ENCODE data around the gene DRG2.

Gene DRG2

DNA sequence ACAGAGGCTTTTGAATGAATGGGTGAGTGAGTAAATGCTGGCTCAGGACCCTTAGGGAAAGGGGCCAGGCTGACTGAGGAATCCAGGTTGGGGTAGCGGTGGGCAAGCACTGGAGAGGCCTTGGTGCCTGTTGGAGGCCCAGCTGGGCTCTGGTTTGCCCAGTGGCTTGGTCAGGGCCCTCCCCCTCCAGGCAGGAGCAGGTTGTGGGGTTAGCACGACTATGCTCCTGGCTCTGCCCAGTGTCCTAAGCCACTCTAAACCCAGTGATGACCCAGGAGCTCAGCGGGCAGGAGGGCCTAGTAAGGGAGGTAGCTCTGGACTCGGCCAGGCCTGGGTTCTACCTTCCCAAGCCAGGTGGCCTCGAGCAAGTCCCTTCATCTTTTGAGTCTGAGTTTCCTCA lies 28.3 kb downstream of the DRG2 start:
- DNase-seq (ENCODE audit: low read depth), result no peak

DNA sequence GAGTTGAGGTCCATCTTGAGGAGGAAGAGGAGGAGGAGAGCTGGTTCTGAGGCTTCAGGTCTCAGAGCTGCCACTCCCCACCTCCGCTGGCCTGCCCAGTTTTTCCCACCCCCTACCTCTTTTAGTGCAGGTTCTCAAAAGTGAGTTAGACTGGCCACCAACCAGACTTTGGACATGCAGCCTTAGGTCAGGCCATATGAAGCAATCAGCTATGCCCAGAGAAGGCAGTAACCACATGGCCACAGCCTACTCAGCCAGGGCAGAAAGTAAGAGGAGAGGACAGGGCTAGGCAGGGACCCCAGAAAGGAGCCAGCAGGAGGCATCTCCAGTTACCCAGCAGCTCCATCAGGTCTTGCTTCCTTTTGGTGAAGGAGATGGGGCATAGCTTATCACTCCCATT lies 29.8 kb downstream of the DRG2 start:
- DNase-seq (ENCODE audit: low read depth), result no peak

DNA sequence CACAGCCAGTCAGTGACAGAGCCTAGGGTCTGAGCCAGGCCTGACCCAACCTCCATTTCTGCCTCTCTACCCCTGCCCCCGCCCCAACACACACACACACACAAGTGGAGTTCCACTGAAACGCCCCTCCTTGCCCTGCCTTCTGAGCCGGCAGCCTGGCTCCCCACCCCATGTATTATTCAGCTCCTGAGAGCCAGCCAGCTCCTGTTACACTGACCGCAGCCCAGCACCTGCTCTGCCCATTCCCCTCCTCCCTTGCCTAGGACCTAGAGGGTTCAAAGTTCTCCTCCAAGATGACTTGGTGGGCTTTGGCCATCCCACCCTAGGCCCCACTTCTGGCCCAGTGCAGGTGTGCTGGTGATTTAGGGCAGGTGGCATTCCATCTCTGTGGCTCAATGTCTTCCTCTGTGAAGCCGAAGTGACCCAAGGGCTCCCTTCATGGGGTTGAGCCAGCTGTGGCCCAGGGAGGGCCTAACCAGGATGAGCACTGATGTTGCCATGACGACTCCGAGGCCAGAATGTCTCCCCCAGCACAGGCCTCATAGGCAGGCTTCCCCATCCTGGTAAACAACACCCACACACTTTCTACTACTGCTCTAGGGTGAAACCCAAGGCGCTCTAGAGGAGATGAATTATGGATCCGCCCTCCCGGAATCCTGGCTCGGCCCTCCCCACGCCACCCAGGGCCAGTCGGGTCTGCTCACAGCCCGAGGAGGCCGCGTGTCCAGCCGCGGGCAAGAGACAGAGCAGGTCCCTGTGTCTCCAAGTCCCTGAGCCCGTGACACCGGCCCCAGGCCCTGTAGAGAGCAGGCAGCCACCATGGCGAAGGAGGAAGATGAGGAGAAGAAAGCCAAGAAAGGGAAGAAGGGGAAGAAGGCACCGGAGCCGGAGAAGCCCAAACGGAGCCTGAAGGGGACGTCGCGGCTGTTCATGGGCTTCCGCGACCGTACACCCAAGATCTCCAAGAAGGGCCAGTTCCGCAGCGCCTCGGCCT lies 30.5 kb downstream of the DRG2 start:
- DNase-seq (ENCODE audit: low read depth), result no peak

DNA sequence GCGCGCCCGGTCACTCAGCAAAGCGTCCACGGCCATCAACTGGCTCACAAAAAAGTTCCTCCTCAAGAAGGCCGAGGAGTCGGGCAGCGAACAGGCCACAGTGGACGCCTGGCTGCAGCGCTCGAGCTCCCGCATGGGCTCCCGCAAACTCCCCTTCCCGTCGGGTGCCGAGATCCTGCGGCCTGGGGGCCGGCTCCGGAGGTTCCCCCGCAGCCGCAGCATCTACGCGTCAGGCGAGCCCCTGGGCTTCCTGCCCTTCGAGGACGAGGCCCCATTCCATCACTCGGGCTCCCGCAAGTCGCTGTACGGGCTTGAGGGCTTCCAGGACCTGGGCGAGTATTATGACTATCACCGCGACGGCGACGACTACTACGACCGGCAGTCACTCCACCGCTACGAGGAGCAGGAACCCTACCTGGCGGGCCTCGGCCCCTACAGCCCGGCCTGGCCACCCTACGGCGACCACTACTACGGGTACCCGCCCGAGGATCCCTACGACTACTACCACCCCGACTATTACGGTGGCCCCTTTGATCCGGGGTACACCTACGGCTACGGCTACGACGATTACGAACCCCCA lies 31.5 kb downstream of the DRG2 start:
- DNase-seq (ENCODE audit: low read depth), result no peak

DNA sequence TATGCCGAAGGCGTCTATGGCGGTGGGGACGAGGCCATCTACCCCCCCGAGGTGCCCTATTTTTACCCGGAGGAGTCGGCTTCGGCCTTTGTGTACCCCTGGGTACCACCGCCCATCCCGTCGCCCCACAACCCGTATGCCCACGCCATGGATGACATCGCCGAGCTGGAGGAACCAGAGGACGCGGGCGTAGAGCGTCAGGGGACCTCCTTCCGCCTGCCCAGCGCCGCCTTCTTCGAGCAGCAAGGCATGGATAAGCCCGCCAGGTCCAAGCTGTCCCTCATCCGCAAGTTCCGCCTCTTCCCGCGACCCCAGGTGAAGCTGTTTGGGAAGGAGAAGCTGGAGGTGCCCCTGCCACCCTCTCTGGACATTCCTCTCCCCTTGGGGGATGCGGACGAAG lies 32.2 kb downstream of the DRG2 start:
- DNase-seq (ENCODE audit: low read depth), result no peak

DNA sequence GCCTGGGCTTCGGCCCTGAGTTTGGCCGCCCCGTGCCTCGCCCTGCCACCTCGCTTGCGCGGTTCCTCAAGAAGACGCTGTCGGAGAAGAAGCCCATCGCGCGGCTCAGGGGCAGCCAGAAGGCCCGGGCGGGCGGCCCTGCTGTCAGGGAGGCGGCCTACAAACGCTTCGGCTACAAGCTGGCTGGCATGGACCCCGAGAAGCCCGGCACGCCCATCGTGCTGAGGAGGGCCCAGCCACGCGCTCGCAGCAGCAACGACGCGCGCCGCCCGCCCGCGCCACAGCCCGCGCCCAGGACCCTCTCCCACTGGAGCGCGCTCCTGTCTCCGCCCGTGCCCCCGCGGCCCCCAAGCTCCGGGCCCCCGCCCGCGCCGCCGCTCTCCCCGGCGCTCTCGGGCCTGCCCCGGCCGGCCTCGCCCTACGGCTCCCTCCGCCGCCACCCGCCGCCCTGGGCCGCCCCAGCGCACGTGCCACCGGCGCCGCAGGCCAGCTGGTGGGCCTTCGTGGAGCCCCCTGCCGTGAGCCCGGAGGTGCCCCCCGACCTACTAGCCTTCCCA lies 32.8 kb downstream of the DRG2 start:
- no peak for DNase-seq (ENCODE audit: low read depth)

DNA sequence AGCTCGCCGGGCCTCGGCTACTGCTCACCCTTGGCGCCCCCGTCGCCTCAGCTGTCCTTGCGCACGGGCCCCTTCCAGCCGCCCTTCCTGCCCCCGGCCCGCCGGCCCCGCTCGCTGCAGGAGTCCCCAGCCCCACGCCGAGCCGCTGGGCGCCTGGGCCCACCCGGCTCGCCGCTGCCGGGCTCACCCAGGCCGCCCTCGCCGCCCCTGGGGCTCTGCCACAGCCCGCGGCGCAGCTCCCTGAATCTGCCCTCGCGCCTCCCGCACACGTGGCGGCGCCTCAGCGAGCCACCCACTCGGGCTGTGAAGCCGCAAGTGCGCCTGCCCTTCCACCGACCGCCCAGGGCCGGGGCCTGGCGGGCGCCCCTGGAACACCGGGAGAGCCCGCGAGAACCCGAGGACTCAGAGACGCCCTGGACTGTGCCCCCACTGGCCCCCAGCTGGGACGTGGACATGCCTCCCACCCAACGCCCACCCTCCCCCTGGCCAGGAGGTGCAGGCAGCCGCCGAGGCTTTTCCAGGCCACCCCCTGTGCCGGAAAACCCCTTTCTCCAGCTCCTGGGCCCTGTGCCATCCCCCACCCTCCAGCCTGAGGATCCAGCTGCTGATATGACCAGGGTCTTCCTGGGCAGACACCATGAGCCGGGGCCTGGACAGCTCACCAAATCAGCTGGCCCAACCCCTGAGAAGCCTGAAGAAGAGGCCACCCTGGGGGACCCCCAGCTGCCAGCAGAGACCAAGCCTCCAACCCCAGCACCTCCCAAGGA lies 33.6 kb downstream of the DRG2 start:
- no peak for DNase-seq (ENCODE audit: low read depth)

DNA sequence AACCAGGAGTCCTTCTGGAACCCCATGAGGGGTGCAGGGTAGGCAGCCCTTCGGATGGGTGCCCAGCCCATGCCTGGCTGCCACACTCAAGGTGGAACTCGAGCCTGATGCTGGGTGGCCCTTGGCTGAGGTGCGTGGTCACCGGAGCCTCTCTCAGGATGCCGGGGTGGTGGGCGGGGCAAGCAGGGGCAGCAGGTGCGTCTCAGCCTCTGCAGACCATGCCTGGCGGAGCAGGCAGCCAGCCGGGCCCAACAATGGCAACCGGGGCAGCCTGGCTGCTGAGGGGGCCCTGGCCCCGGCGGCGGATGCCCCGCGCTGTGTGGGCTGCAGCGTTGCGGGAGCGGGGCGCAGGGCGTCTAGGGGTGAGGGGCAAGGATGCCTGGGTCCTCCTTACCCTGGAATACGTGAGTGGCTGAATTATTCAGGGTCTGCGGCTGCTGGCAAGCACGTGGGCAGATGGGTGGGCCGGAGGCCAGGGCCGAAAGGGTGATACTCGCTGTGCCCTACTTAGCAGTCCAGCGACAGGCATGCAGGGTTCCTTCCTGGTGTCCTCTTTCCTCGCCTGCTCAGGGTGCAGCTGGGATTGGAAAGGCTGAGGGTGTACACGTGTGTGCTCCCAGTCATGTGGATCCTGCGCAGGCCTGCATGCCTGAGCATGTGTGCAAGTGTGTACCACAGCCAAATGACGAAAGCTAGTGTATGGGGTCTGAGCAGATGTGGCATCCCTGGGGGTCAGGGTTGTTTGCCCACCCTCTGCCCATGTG lies 35.4 kb downstream of the DRG2 start:
- DNase-seq (ENCODE audit: low read depth), result no peak

DNA sequence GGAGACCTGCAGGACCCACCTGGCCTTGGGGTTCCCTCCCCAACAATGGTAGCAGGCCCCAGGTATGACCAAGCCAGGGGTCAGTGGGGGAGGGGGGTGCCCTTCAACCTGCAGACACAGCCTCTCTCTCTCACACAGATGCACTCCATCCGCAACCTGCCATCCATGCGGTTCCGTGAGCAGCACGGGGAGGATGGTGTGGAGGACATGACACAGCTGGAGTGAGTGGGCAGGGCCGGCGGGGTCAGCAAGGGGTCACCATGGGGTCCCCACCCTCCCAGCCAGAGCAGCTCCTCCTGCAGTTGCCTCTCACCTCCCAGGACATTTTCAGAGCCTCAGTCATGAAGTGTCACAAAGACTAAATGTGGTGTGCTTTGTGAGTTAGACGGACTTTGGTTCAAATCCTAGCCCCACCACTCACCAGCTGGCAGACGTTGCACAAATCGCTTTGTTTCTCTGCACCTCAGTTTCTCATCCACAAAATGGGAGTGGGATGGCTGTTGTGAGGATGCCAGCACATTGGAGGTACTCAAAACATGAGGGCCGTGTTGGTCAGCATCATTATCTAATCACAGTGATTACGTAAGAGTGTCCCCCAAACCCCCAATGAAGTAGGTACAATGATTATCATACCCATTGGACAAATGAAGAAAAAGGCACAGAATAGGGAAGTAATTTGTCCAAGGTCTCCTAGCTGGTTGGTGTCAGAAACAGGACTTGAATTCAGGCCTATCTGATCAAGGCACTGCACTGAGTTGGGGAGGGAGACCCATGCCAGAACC lies 36.8 kb downstream of the DRG2 start:
- no peak for DNase-seq (ENCODE audit: low read depth)

DNA sequence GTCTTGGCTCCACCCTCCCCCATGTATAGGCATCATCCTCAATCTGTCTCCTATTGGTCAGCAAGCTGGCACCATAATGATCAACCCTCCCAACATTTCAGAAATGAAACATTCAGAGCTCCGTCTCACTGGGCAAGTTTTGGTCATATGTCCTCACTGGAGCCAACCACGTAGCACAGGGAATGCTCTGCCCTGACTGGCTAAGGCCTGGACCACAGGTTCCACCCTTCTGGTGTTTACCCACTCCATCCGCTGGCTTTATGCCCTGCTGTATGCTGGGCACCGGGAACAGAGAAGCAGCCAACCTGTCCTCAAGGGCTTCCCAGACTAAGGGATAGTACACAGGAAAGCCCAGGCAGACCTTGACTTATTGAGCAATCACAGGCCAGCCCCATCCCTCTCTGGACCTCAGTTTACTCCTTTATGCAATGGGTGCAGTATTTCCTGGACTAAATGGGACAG lies 41.3 kb downstream of the DRG2 start:
- DNase-seq (ENCODE audit: low read depth), result peak; percentile 60

DNA sequence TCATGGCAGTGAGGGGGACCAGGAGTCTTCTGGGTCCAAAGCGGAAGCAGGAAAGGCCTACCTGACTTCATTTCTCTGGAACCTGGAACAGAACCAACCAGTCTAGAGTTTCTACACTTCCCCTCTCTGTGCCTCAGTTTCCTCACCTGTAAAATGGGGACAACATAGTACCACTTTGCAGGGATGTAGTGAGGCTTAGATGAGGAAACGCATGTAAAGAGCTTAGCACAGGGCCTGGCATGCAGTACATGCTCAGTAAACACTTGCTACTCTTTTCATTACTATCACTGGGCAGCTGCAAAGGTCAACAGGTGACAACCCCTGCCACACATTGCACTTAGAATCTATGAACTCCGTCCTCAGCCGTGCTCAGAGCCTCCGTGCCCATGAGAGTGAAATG lies 45.0 kb downstream of the DRG2 start:
- no peak for DNase-seq (ENCODE audit: low read depth)

DNA sequence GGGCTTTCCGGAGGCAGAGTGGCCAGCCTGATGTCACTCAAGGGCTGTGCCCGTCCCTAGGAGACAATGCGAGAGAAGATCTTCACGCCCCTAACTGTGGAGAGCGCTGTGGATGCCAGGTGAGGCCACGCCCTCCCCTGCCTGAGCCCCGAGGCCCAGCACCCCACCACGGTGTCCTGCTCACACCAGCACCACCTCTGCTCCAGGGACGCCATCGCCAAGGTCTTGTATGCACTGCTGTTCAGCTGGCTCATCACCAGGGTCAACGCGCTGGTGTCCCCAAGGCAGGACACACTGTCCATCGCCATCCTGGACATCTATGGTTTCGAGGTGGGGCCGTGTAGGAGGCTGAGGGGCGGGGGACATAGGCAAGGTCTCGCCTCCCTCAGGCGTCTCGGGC lies 48.6 kb downstream of the DRG2 start:
- DNase-seq (ENCODE audit: low read depth), result no peak

DNA sequence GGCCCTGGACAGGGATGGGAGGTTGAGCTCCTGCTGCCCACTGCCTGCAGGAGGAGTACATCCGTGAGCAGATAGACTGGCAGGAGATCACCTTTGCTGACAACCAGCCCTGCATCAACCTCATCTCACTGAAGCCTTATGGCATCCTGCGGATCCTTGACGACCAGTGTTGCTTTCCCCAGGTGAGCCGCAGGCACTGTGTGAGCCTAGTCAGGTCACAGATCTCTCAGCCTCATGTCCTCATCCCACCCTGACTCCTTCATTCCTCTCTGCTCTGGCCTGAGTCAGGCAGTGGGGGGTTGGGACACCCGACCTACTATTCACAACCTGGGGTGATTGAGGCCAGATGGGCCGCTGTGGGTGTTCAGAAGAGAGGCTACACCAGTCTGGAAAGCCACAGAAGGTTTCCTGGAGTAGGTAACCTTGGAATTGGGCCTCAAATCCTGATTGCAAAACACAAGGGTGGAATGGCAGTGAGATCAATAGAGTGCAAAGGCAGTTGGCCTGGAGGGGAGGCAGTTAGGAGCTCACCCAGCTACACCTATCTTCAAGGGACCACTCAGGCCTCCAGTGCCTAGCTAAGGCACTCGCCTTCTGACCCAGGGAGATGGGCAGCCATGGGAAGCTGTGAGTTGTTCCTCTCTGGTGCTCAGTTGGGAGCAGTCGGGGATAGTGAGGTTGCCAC lies 50.5 kb downstream of the DRG2 start:
- no peak for DNase-seq (ENCODE audit: low read depth)

DNA sequence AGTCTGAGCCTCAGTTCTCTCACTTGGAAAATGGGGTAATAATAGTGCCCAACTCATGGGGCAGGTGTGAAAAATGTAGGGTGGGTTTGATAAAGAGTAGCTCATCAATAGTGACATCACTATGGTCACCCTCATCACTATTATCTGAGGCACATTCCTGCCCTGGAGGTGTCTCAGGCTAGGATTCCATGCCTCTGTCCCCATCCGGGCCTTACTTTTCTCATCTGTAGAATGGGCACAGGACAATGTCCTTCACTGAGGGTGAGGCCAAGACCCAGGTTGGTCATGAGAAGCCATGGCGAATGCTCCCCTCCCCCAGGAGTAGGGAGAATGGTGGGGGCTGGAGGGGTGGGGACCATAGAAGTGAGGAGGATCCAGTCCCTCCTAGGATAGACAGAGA lies 51.3 kb downstream of the DRG2 start:
- DNase-seq (ENCODE audit: low read depth), result no peak

DNA sequence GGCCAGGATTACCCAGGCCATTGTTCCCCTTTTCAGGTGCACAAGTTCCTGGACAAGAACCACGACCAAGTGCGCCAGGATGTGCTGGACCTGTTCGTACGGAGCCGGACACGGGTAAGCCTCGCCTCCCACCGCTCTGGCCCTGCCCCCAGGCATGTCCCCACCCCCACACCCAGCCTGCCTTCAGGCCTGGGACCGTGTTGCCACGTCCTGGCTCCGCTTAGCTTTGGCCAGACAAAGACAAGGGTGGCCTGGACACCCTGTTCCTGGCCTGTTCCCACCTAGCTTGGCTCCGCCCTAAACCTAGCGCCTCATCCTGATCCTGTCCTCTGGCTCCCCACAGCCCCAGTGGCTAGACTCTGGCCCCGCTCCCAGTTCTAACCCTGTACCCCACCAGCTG lies 51.8 kb downstream of the DRG2 start:
- no peak for DNase-seq (ENCODE audit: low read depth)

DNA sequence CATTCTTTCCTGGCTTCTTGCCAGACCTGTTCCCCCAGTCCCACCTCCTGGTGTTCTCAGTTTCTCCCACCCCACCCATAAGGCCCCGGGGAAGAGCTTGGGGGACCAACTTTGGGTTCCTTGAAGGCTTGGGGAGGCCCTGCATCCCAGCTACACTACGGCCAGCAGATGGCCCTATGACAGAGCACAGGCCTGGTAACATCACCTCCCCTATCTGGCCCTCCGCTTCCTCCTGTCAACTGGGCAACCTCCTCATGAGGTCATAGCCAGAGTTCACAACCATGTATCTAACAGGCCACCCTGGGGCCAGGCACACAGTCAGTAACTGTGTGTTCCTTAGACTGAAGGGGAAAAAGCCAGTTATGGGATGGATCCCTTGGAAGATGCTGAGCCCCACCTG lies 52.2 kb downstream of the DRG2 start:
- DNase-seq (ENCODE audit: low read depth), result peak; percentile 29

DNA sequence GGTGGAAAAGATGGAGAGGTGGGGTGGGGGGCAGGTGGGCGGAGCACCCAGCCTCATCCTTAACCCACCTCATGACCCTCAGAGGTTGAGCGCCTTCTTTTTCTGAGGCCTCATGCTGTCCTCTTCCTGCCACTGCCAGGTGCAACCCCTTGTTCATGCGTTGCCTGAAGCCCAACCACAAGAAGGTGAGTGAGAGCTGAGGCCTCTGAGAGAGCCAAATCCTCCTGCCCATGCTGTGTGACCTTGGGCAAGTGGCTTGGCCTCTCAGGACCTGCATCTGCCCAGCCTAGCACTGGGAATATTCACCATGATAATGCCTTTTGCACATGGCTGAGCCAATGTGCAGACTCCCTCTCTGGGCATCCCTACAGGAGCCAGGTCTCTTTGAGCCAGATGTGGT lies 52.9 kb downstream of the DRG2 start:
- no peak for DNase-seq (ENCODE audit: low read depth)

DNA sequence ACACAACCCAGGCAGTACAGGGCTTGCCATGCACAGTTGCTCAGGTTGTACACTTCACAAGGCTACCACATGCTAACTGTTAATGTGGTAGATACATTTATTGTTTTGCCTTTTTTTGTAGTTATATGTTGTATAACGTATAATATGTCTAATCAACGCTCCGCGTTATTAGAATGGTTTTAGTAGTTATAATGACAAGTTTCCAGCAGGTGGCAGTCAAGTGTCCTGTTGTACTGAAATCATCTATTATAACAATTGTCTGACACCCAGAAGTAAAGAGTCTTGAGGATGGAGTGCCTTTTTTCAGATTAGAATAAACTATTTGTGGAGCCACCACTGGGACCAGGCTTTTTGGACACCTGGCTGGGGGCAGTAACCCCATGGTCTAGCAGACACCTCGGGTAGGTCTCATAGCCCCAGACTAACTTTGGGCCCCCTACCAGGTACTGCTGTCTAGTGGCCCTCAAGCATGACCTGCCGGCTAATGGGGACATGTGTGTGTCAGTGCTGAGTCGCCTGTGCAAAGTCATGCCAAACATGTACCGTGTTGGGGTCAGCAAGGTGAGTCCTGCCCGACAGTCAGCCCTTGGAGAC lies 53.6 kb downstream of the DRG2 start:
- peak; percentile 65 for DNase-seq (ENCODE audit: low read depth)

DNA sequence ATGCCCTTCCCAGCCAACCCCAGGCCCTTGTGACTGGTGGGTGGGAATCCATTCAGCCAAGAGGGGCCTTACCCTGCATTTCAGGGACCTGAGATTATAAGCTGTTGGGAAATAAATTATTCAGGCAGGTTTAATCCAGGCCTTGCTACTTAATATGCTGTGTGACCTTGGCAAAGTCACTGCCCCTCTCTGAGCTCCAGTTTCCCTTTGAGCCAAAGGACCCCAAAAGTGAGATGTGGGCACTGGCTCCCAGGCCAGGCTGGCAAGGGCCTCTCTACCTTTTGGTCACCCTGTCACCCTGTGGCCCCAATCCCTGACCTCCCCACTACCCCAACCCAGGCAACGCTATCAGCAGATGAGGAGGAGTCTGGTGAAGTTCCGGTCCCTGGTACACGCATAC lies 54.7 kb downstream of the DRG2 start:
- no peak for DNase-seq (ENCODE audit: low read depth)

Data from EH (cell line).